H9 (cell line): ENCODE results near the gene GABRR3. TPM values are rescaled to one million over a fixed set of nuclear protein-coding genes. Genes with fewer than 3 reads are reported as not detected.

Source experiments
- DNase-seq: peaks from one replicate; pipeline ENCODE4 v3.0.0-alpha.2; 2017
- H2AFZ ChIP-seq: one replicate; pipeline ENCODE4 v1.6.1; 2013; ENCODE audit warnings: mild to moderate bottlenecking, low read length, control low read depth, moderate library complexity
- H2AK5ac ChIP-seq: 2 replicates; pipeline ENCODE4 v1.6.1; 2013; ENCODE audit warnings: low read length, control low read depth, mixed read lengths; ENCODE audit not compliant: insufficient read length
- H2BK120ac ChIP-seq: one replicate; pipeline ENCODE4 v1.6.1; 2013; ENCODE audit warnings: low read depth, mild to moderate bottlenecking, low read length, control low read depth, inconsistent platforms; ENCODE audit not compliant: poor library complexity, severe bottlenecking
- H2BK12ac ChIP-seq: 2 replicates; pipeline ENCODE4 v1.6.1; 2013; ENCODE audit warnings: low read length, control low read depth, mixed read lengths, low read depth; ENCODE audit not compliant: insufficient read length
- H2BK15ac ChIP-seq: 2 replicates; pipeline ENCODE4 v1.6.1; 2013; ENCODE audit warnings: low read depth, low read length, control low read depth
- H2BK20ac ChIP-seq: one replicate; pipeline ENCODE4 v1.6.1; 2013; ENCODE audit warnings: low read depth, mild to moderate bottlenecking, low read length, control low read depth, inconsistent platforms; ENCODE audit not compliant: poor library complexity, severe bottlenecking
- H2BK5ac ChIP-seq: 2 replicates; pipeline ENCODE4 v1.6.1; 2013; ENCODE audit warnings: low read length, control low read depth, mixed read lengths; ENCODE audit not compliant: insufficient read length
- H3K14ac ChIP-seq: 2 replicates; pipeline ENCODE4 v1.6.1; 2013; ENCODE audit warnings: low read length, control low read depth; ENCODE audit not compliant: insufficient read depth
- H3K18ac ChIP-seq: 2 replicates; pipeline ENCODE4 v1.6.1; 2013; ENCODE audit warnings: low read depth, mild to moderate bottlenecking, mixed read lengths, low read length, control low read depth; ENCODE audit not compliant: insufficient read length
- H3K23ac ChIP-seq: 2 replicates; pipeline ENCODE4 v1.6.1; 2013; ENCODE audit warnings: low read length, control low read depth, mixed read lengths, low read depth; ENCODE audit not compliant: insufficient read length
- H3K23me2 ChIP-seq: 2 replicates; pipeline ENCODE4 v1.6.1; 2013; ENCODE audit warnings: low read depth, mild to moderate bottlenecking, mixed read lengths, low read length, control low read depth; ENCODE audit not compliant: insufficient read length, poor library complexity, severe bottlenecking
- H3K27ac ChIP-seq: 2 replicates; pipeline ENCODE4 v1.5.1; 2013; ENCODE audit warnings: low read length, control low read depth, mixed read lengths, low read depth; ENCODE audit not compliant: insufficient read length
- H3K27me3 ChIP-seq: 2 replicates; pipeline ENCODE4 v1.6.1; 2013; ENCODE audit warnings: low read length, control low read depth, inconsistent platforms; ENCODE audit not compliant: insufficient read depth
- H3K4ac ChIP-seq: 2 replicates; pipeline ENCODE4 v1.6.1; 2013; ENCODE audit warnings: low read depth, mild to moderate bottlenecking, control low read depth, inconsistent platforms, low read length, moderate library complexity
- H3K4me1 ChIP-seq: 2 replicates; pipeline ENCODE4 v1.6.1; 2013; ENCODE audit warnings: low read length, control low read depth, inconsistent platforms; ENCODE audit not compliant: insufficient read depth
- H3K4me2 ChIP-seq: 2 replicates; pipeline ENCODE4 v1.6.1; 2013; ENCODE audit warnings: low read length, control low read depth, mixed read lengths; ENCODE audit not compliant: insufficient read length, insufficient read depth
- H3K56ac ChIP-seq: 2 replicates; pipeline ENCODE4 v1.6.1; 2013; ENCODE audit warnings: low read depth, mild to moderate bottlenecking, mixed read lengths, low read length, control low read depth; ENCODE audit not compliant: insufficient read length
- H3K79me1 ChIP-seq: 2 replicates; pipeline ENCODE4 v1.6.1; 2013; ENCODE audit warnings: low read depth, mild to moderate bottlenecking, moderate library complexity, low read length, control low read depth, inconsistent platforms; ENCODE audit not compliant: insufficient read depth, poor library complexity, severe bottlenecking
- H3K79me2 ChIP-seq: 2 replicates; pipeline ENCODE4 v1.6.1; 2013; ENCODE audit warnings: low read length, control low read depth, inconsistent platforms; ENCODE audit not compliant: insufficient read depth
- H3K9ac ChIP-seq: 2 replicates; pipeline ENCODE4 v1.6.1; 2013; ENCODE audit warnings: low read length, control low read depth, mixed read lengths; ENCODE audit not compliant: insufficient read length; ENCODE audit errors: extremely low read depth
- H3K9me3 ChIP-seq: one replicate; pipeline ENCODE4 v1.6.1; 2013; ENCODE audit warnings: low read depth, low read length, inconsistent platforms; ENCODE audit not compliant: control insufficient read depth
- H3T11ph ChIP-seq: one replicate; pipeline ENCODE4 v1.6.1; 2013; ENCODE audit warnings: mild to moderate bottlenecking, low read length, control low read depth, inconsistent platforms
- H4K20me1 ChIP-seq: one replicate; pipeline ENCODE4 v1.6.1; 2013; ENCODE audit not compliant: control insufficient read depth, insufficient read length, insufficient read depth
- H4K5ac ChIP-seq: 2 replicates; pipeline ENCODE4 v1.6.1; 2013; ENCODE audit warnings: low read depth, mild to moderate bottlenecking, mixed read lengths, low read length, control low read depth; ENCODE audit not compliant: insufficient read length
- H4K8ac ChIP-seq: replicated peaks from 2 replicates; pipeline ENCODE4 v1.6.1; 2013; ENCODE audit warnings: low read length, control low read depth, mixed read lengths, low read depth; ENCODE audit not compliant: insufficient read length
- H4K91ac ChIP-seq: 2 replicates; pipeline ENCODE4 v1.6.1; 2013; ENCODE audit warnings: low read depth, mild to moderate bottlenecking, moderate library complexity, mixed read lengths, low read length, control low read depth; ENCODE audit not compliant: insufficient read length
- H3K27ac Mint-ChIP-seq, 3 experiments: 2 replicates in 2 of 3; 3 replicates in 1 of 3; pipeline ENCODE4 v1.8.0; 2020 to 2021; ENCODE audit warnings: mixed read lengths in 3 of 3, mild to moderate bottlenecking in 1 of 3, moderate library complexity in 1 of 3
- H3K27me3 Mint-ChIP-seq: 2 replicates; pipeline ENCODE4 v1.8.0; 2021; ENCODE audit warnings: low read depth, mild to moderate bottlenecking, moderate library complexity, mixed read lengths
- H3K36me3 Mint-ChIP-seq, 3 experiments: 2 replicates in 2 of 3; 3 replicates in 1 of 3; pipeline ENCODE4 v1.8.0; 2020 to 2021; ENCODE audit warnings: low read depth in 3 of 3, mixed read lengths in 3 of 3; ENCODE audit not compliant: insufficient read depth in 1 of 3
- H3K4me1 Mint-ChIP-seq, 2 experiments: 2 replicates each; pipeline ENCODE4 v1.8.0; 2020; ENCODE audit warnings: mixed read lengths in 2 of 2
- H3K4me3 Mint-ChIP-seq, 2 experiments: 2 replicates in 1 of 2; 3 replicates in 1 of 2; pipeline ENCODE4 v1.8.0; 2020 to 2021; ENCODE audit warnings: mild to moderate bottlenecking in 2 of 2, mixed read lengths in 2 of 2, moderate library complexity in 1 of 2
- H3K9me3 Mint-ChIP-seq, 2 experiments: 2 replicates in 1 of 2; 3 replicates in 1 of 2; pipeline ENCODE4 v1.8.0; 2020; ENCODE audit warnings: mild to moderate bottlenecking in 2 of 2, mixed read lengths in 2 of 2, moderate library complexity in 1 of 2
- CTCF ChIP-seq: fragments of 200-600 bp; sonication (generic); conservative IDR thresholded peaks from 3 replicates; pipeline ENCODE4 v1.8.0; 2021; ENCODE audit warnings: antibody characterized with exemption, mild to moderate bottlenecking
- WGBS: extraction: QIAGEN DNeasy Blood & Tissue Kit; methylation state at CpG from one replicate; pipeline ENCODE4 v1.1.7; 2013; ENCODE audit warnings: missing lambda C conversion rate, low lambda C conversion rate, mixed read lengths; ENCODE audit not compliant: insufficient read length; ENCODE audit errors: extremely low coverage; 5-methylcytosine and 5-hydroxymethylcytosine counted together
- total RNA-seq: library from RNA; stranded (reverse); gene quantifications from 2 replicates; pipeline ENCODE4 v1.2.1, GENCODE V29; 2021

GABRR3 gene
- total RNA-seq, 1 experiment from 2014 or later = not detected

GRCh38 chr3:97975466-97975865, 59.6 kb downstream of the GABRR3 start:
- Histone ChIP-seq H2BK120ac (no peak overlapping the region), H3K23ac (no peak overlapping the region), H4K5ac (no peak overlapping the region), H3K23me2 (peaks cover 5% of the 10 kb centered on the region), H3K4ac (no peak overlapping the region), H2AFZ (no peak overlapping the region), H3K14ac (no peak overlapping the region), H4K8ac (no peak overlapping the region), H2AK5ac (no peak overlapping the region), H3K4me1 (no peaks in the 10 kb centered on the region; the same call in 1 of the 2 replicates), H3K56ac (no peak overlapping the region), H3K9ac (no peak overlapping the region), H3T11ph (no peak overlapping the region), H2BK12ac (no peak overlapping the region), H3K27ac (no peak overlapping the region), H3K27me3 (no peaks in the 10 kb centered on the region), H3K79me2 (no peaks in the 10 kb centered on the region), H2BK5ac (no peak overlapping the region), H4K20me1 (no peaks in the 10 kb centered on the region), H4K91ac (no peak overlapping the region), H2BK20ac (no peak overlapping the region), H2BK15ac (no peak overlapping the region), H3K9me3 (no peaks in the 10 kb centered on the region), H3K4me2 (no peak overlapping the region), H3K18ac (no peak overlapping the region), H3K79me1 (no peaks in the 10 kb centered on the region)
- Mint-ChIP-seq H3K9me3 (no peaks in the 10 kb centered on the region), H3K27me3 (peaks cover 30% of the 10 kb centered on the region), H3K36me3 (no peaks in the 10 kb centered on the region), H3K27ac (no peak overlapping the region), H3K4me3 (no peak overlapping the region), H3K4me1 (peaks cover 16 to 17% of the 10 kb centered on the region in 2 experiments)
- DNase-seq = no peak
- no CpG with 5 or more reads among the region's 1 CpG for WGBS
- peak; percentile 26; the same call in 1 of the 3 replicates for TF ChIP-seq CTCF
